ENCODE measurements around the gene TMEM183A.

DNA sequence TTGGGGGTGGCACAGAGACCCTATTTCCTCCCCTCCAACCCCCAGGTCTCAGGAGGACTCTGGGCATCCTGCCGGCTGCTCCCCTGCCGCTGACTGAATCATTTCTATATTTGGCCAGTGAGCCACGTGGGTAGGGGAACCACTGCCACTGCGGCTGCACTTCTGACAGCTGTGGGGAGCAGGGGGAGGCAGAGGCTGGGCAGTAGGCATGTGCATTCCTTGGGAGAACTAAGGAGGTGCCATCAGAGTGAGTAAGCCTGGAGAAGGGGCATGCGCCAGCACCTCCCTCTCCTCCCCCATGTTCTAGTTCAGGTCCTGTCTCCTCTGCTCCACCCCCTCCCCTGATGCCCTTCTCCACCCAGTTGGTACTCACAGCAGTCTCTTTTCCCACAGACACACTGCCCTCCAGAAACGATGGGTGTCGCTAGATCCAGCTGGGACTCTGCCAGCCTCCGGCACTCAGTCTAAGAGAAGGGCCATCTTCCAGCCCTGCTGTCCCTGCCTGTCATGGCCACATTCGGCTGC lies 31.1 kb downstream of the TMEM183A start:
- TF ChIP-seq, protein P1, sequence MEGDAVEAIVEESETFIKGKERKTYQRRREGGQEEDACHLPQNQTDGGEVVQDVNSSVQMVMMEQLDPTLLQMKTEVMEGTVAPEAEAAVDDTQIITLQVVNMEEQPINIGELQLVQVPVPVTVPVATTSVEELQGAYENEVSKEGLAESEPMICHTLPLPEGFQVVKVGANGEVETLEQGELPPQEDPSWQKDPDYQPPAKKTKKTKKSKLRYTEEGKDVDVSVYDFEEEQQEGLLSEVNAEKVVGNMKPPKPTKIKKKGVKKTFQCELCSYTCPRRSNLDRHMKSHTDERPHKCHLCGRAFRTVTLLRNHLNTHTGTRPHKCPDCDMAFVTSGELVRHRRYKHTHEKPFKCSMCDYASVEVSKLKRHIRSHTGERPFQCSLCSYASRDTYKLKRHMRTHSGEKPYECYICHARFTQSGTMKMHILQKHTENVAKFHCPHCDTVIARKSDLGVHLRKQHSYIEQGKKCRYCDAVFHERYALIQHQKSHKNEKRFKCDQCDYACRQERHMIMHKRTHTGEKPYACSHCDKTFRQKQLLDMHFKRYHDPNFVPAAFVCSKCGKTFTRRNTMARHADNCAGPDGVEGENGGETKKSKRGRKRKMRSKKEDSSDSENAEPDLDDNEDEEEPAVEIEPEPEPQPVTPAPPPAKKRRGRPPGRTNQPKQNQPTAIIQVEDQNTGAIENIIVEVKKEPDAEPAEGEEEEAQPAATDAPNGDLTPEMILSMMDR (IDR thresholded peaks at IDR 0.05 in 2 of 3, conservative IDR thresholded peaks at IDR 0.05 in 1 of 3; ENCODE audit: control insufficient read depth in 2 of 3, extremely low read depth in 1 of 3, insufficient read depth in 1 of 3, low read depth in 3 of 3, low read length in 3 of 3), result no peak
- TF ChIP-seq FOXK2 (IDR thresholded peaks at IDR 0.05) (no peak), EZH2 (IDR thresholded peaks at IDR 0.05; ENCODE audit: borderline replicate concordance, control insufficient read depth, low read depth, low read length) (no peak), SMARCA5 (IDR thresholded peaks at IDR 0.05) (no peak), POLR2AphosphoS2 (IDR thresholded peaks at IDR 0.05; ENCODE audit: low read depth, low read length) (no peak), POLR2AphosphoS5 (IDR thresholded peaks at IDR 0.05; ENCODE audit: low read length) (no peak), ATF7 (IDR thresholded peaks at IDR 0.05; ENCODE audit: low read depth) (peak; percentile 31; the same call in 1 of the 2 replicates)
- TF ChIP-seq, protein P2, sequence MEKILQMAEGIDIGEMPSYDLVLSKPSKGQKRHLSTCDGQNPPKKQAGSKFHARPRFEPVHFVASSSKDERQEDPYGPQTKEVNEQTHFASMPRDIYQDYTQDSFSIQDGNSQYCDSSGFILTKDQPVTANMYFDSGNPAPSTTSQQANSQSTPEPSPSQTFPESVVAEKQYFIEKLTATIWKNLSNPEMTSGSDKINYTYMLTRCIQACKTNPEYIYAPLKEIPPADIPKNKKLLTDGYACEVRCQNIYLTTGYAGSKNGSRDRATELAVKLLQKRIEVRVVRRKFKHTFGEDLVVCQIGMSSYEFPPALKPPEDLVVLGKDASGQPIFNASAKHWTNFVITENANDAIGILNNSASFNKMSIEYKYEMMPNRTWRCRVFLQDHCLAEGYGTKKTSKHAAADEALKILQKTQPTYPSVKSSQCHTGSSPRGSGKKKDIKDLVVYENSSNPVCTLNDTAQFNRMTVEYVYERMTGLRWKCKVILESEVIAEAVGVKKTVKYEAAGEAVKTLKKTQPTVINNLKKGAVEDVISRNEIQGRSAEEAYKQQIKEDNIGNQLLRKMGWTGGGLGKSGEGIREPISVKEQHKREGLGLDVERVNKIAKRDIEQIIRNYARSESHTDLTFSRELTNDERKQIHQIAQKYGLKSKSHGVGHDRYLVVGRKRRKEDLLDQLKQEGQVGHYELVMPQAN (conservative IDR thresholded peaks at IDR 0.05), result no peak
- TF ChIP-seq, protein P3, sequence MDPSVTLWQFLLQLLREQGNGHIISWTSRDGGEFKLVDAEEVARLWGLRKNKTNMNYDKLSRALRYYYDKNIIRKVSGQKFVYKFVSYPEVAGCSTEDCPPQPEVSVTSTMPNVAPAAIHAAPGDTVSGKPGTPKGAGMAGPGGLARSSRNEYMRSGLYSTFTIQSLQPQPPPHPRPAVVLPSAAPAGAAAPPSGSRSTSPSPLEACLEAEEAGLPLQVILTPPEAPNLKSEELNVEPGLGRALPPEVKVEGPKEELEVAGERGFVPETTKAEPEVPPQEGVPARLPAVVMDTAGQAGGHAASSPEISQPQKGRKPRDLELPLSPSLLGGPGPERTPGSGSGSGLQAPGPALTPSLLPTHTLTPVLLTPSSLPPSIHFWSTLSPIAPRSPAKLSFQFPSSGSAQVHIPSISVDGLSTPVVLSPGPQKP (IDR thresholded peaks at IDR 0.05; ENCODE audit: low read depth, low read length), result no peak

Data from GM12878 (cell line).